GM19193 (cell line): Measurements from ENCODE around the gene BCAP29.

ENCODE experiments used
- POLR2A ChIP-seq: IDR thresholded peaks from 4 replicates; pipeline ENCODE4 v1.6.1; 2011; ENCODE audit not compliant: insufficient read depth, insufficient read length; ENCODE audit errors: extremely low read depth

Gene BCAP29

DNA sequence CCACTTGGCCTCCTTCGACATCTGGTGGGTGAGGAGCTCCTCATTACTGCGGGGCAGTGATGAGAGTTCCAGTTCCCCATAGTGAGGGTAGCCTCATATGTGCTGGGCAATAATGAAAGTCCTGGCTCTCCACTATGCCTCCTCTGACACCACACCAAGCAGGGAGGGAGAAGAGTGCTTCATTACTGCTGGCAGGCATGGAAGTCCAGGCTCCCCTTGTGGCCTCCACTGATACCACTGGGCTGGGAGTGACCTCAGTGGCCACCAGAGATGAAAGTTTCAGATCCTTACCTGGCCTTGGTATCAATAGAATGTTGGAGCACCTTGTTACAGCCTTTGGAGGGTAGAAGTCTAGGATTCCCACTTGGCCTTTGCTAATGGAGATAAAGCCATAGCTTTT, 9.7 kb upstream of the BCAP29 start:
- no peak for TF ChIP-seq POLR2A

DNA sequence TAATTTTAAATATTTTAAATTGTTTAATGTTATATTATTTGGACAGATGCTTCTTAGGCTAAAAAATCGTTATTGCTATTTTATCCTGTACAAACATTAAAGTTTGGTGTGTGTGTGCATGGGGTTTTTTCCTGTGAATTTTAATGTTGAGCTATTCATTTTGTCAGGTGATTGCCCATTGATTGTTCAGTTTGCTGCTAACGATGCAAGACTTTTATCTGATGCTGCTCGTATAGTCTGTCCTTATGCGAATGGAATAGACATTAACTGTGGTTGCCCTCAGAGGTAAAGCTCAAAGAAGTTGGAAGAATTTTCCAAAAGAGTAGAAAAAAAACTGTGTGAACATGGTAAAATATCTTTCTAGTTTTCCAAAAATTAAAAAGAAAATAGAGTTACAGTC, 6.5 kb upstream of the BCAP29 start:
- TF ChIP-seq POLR2A, result no peak

DNA sequence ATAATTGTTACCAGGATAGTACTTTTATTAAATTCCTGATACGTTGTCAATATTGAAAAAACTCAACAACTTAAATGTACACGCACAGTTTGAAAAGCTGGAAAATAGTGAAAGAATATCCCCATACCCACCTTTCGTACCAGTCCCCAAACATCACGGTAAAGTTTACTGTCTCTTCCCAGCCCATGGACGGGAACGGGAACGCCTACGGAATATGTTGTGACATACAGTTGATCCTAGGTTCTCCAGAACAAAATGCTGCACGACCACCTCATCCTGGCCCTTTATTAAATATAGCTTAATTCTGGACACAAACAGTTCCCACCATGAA, 527 bp upstream of the BCAP29 start:
- no peak for TF ChIP-seq POLR2A

DNA sequence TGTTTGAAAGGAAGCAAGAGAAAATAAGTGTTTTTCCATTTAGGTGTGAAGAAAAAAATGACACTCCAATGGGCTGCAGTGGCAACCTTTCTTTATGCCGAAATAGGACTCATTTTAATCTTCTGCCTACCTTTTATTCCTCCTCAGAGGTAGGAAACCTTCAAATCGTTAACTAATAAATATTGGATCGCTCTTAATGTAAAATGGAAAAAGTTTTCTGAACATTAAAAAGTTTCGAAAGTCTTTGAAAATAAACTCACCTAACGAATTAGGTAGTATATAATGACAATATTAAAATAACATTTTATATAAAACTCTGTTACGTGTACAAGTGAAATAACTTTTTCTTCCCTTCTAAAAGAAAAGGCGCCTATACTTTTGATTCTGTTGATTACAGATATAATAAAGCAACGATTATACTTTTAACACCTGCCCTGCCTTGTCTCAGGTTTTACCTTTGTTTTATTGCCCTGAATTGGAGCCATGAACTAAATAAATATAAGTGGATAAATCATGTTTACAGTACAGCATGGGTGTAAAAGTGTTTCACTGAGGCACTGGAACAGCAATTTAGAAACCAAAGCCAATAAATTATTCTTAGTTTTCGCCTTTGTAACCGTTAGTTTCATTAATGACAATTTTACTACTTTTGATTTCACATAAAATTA, 804 bp downstream of the BCAP29 start:
- TF ChIP-seq POLR2A, result no peak

DNA sequence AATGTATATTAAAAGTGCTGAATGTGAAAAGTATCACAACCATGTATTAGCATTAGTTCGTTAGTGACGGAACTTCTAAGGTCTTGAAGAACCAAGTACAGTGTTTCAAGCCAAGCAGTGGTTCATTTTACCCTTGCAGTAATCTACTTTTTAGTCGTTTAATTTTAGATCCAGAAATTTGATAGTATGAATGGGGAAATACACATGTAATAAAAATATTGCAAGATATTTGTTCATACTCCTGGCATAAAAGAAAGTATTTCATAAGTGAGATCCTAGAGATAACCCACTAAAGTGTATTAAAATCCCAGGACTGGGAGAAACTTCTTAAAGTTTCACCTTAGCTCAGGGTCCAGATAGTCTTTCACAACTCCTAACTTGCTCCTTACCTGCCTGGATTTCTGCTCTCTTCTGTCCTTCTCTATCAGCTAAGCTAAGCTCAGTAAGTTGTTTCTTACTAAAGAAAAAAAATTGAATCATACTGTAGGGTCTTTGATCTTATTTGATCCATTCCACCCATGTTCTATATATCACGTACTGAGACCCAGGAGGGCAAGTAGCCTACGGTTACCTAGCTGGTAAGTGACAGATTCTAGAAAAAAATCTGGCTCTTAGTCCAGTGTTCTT, 1.5 kb downstream of the BCAP29 start:
- TF ChIP-seq POLR2A, result no peak

DNA sequence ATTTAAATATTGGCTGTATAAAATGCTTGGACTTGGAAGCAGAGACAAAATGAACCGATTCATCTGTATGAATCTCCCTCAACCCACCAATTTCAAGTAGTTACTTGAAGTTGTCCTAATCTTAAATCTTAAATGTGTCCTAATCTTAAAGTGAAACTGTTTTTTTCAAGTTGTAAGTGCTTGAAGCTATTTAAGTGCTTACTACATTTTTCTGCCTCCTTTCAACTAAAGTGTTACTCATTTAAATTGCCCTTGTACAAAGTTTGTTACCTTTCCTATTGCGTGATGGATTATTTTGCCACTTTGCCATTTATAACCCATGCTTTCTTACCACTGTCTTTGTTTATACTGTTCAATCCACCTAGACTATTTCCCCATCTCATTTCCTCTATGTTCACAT, 2.8 kb downstream of the BCAP29 start:
- TF ChIP-seq POLR2A, result no peak

DNA sequence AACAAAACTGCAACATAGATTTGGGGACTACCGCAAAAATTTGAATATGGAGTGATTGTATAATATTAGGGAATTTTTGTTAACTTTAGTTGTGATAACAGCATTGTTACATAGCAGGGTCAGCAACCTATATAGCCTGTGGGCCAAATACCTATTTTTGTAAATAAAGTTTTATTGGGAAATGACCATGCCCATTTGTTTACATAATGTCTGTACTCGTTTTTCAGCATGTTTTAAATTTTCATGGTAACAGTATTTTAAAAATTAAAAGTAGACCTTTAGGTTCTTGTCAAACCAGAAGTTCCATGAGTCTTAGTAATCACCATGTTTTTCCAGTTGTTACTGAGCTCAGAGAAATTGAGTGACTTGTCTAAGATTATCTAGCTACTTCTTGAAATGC, 4.7 kb downstream of the BCAP29 start:
- no peak for TF ChIP-seq POLR2A

DNA sequence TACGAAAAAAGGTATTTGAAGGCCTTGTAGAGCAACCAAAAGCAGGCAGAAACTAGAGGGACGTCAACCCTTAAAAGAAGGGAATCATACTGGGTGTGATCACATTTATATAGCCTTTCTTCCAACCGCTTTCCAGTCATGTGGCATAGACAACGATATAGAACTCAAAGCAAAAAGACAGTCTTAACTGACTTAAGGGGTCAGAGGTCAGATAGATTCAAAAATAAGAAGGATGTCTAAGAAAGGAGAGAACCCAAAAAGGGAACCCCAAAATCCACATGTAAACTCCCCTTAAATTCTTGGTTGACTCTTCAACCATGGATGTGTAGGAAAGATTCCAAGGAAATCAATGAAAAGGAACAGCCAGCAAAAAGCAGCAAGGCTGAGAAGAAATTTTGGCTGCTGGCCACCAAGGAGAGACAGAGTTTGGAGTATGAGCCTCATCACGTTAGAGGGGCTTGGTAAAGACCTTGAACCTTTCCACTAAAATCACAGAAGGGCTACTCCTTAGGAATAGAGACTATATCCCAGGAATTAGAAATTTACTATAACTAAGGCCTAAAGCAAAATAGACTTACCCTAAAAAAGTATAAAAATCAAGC, 8.6 kb downstream of the BCAP29 start:
- TF ChIP-seq POLR2A, result no peak

DNA sequence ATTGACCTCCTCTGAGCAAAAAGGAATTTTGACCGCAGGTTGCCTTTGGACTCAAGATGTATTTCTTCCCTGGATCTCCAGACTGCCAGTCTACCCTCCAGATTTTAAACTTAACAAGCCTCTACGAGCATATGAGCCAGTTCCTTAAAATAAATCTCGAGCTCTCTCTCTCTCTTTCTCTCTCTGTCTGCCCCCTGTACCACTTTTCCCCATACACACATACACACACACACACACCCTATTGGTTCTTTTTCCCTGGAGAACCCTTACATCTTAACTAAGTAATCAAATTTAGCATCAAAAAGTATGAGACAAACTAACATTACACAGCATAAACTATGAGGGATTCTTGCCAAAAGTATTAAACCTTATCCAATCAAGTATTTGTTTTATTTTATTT, 11.4 kb downstream of the BCAP29 start:
- no peak for TF ChIP-seq POLR2A

DNA sequence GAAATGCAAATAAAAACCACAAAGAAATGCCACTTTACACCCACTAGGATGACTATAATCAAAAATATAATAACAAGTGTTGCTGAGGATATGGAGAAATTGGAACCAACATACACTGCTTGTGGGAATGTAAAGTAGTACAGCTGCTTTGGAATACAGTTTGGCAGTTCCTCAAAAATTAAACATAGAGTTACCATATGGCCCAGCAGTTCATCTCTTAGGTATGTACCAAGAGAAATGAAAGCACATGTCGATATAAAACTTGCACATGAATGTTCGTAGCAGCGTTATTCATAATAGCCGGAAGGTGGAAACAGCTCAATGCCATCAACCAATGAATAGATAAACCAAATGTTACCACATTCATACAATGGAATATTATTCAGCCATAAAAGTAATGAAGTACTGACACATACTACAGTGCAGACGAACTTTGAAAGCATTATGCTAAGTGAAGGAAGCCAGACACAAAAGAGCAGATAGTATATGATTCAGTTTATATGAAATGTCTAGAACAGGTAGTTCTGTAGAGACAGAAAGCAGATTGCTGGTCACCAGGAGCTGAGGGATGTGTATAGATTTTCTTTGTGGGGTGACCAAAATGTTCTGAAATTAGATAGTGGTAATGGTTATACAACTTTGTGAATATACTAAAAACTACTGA, 12.4 kb downstream of the BCAP29 start:
- TF ChIP-seq POLR2A, result no peak

DNA sequence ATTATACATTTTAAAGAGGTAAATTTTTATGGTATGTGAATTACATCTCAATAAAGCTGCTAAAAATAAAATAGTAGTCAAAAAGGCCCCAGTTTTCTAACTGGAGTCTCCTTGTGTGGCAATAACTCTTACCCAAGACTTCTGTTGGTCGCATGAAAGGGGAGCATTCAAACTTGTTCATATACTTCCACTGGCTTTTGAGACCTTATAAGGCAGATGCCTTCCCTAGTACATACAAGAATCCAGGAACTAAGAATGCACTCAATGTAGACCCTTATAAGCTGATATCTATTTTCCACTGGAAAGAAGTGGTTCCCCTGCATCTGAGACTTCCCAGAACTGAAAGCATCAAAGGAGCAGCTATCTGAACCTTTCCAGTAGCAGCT, 13.0 kb downstream of the BCAP29 start:
- no peak for TF ChIP-seq POLR2A

DNA sequence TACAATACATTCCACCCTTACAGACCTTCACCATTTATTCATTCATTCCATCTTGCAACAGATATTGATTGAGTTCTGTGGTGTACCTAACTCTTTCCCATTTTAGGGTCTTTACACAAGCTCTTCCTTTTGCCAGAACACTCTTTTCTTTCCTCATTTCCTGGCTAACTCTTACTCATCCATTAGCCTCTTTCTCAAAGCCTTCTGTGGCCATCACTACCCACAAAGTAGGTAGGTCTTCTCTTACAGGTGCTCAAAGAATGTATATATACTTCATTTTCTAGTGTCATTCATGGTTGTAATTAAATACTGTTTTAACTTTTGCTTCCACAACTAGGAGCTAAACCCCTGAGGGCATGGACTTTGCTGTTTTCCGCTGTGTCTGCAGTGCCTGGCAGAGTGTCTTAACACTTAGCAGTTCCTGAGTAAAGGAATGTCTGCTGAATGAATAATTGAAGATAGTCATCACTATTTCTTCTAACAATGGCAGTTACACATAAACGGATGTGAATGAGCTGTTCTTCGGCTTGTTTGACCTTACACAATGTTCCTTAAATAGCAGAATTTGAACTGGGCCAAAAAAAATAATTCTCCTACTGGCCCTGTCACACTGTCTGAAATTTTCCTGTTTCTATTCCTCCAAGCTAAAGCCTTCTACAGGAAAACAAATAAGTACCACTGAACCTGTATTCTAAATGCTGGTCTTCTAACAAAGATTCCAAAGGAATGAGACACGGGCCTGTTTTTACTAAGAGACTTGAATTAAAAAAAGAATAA, 15.1 kb downstream of the BCAP29 start:
- no peak for TF ChIP-seq POLR2A

DNA sequence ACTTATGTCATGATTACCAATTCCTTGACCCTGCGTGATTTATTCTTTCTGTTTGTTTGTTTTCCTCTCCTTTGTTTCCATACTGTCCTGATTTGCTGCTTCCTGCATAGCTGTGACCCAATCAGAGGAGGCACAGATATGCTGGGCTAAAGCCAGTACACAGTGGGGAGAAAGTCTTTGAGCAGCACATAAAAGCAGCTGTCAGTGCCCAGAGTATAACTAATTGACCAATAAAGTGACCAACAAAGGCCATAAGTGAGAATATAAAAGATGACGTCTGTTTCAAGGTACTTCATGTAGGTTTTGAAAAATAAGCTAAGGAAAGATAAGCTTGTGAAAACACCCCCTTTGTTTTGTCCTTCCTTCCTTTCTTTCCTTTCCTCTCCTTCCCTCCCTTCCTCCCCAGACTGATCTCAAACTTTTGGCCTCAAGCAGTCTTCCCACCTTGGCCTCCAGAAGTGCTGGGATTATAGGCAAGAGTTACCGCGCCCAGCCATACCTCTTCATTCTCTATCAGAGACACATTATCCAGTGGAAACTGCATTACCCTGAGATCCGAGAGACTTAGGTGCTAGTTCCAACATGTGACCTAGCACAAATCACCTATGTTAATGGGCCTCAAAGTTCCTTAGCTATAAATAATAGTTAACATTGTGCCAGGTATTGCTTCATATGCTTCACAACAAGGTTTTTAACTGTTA, 17.0 kb downstream of the BCAP29 start:
- TF ChIP-seq POLR2A, result no peak

DNA sequence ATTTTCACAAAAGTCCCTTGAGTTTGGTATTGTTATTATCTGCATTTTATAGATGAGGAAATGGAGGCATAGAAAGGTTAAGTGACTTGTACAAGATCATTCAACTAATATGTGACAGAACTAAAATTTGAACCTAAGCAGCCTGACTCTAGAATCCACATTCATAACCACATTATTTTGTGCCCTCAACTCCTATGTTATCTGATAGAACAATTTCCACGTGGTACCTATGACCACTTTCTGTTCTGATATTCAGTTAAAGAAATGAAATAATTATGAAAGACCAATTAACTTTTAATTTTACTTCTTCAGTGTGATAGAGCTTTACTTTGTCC, 17.5 kb downstream of the BCAP29 start:
- no peak for TF ChIP-seq POLR2A

DNA sequence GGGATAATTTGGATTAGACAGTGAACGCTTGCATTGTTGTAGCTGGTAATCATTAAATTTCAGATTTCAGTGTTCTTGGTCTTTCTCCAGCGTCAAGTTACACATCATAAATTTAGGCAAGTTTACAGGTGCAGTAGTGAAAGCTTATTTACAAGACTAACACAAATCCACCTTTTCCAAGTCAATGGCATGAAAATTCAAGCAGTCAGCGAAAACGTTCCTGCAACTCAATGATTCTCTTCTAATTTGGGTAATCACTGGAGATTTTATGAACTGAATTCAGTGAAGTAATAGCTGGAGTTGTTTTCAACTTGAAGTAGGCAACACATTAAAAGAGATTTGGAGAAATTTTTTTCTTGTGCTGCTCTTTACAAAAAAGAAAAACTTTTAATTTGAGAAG, 17.9 kb downstream of the BCAP29 start:
- no peak for TF ChIP-seq POLR2A

DNA sequence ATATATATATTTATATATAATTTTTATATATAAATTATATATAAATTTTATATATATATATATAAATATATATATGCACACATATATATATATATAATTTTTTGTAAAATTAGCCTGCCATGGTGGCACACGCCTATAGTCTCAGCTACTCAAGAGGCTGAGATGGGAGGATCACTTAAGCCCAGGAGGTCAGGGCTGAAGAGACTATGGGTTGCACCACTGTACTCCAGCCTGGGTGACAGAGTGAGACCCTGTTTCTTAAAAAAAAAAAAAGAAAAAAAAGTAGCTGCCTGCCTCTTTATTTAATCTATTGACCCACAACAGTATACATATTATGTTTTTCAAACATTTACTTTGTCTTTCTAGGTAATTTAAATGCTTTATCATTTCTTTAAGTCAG, 19.2 kb downstream of the BCAP29 start:
- no peak for TF ChIP-seq POLR2A

DNA sequence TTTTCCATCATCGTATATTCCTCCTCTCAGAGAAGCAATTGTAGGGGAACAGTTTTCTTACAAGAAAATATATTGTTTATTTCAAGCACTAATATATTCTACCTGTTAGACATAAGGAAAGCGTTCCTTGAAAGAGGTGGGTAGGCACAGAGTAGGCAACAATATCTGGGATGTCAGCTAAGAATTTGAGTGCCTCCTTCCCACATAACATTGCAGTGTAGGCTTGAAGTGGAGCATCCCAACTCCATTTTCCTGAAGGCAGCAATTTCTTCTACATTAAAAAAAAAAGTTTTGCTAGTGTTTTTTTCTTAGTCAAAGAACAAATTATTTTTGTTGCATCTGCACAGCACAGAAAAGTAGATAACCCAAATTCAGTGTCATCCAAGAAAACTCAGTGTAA, 20.8 kb downstream of the BCAP29 start:
- no peak for TF ChIP-seq POLR2A
